GM06990 (cell line): ENCODE measurements around the gene PFKP.

Experiments used
- DNase-seq: peaks from one replicate; pipeline ENCODE4 v3.0.0-alpha.2; 2011; ENCODE audit not compliant: insufficient read length; ENCODE audit errors: extremely low read depth
- H3K27me3 ChIP-seq: replicated peaks from 2 replicates; pipeline ENCODE4 v1.6.0; 2011; ENCODE audit warnings: low read length; ENCODE audit not compliant: control insufficient read depth, insufficient read depth
- H3K36me3 ChIP-seq: 2 replicates; pipeline ENCODE4 v1.5.1; 2011; ENCODE audit warnings: low read length; ENCODE audit not compliant: control insufficient read depth, insufficient read depth
- H3K4me3 ChIP-seq: replicated peaks from 2 replicates; pipeline ENCODE4 v1.5.1; 2011; ENCODE audit warnings: low read depth, mild to moderate bottlenecking, control low read depth, low read length
- CTCF ChIP-seq: IDR thresholded peaks from 2 replicates; pipeline ENCODE4 v1.5.1; 2011; ENCODE audit warnings: low read length, control low read depth, mild to moderate bottlenecking, inconsistent platforms; ENCODE audit not compliant: insufficient read depth, poor library complexity, severe bottlenecking

PFKP gene

DNA sequence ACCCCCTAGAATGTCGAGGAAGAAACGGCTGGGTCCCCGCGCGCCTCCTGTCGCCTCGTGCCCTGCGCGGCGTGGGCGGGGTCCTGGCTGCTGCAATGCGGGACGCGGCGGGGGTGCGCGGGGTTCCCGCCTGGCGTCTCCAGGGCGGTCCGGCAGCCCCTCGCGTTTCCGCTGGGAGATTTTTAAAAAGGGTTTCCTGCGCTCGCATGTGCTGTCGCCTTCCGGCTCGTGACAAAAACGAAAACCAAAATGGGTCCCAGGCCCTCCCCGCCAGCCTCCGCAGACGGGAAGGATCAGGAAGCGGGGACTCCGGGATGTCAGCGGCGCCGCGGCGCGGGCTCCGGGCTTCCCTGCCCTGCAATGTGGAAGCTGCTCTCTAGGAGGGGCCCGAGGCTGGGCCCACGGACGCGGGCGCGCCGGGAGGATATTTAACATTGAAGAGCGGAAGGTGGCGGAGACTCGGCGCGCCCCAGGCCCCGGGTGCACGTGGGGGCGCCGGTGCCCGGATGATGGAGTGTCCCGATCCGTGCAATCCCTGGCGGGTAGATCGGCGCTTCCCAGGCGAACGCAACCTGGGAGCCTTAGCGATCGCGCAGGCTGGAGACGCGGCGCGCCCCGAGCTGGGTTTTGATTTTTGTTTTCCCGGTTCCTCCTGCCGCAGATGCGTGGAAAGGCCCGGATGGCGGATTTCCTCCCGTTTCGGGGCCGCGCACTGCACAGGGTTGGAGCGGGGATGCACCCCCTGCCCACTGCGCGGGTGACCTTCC is 1.0 kb downstream of the PFKP start:
- peak; percentile 12 for TF ChIP-seq CTCF
- H3K4me3 ChIP-seq = peak overlapping the region; percentile 94
- peaks cover 4% of the 10 kb centered on the region for H3K36me3 ChIP-seq
- H3K27me3 ChIP-seq = no peaks in the 10 kb centered on the region; the same call in 1 of the 2 replicates
- DNase-seq = peak; percentile 77

DNA sequence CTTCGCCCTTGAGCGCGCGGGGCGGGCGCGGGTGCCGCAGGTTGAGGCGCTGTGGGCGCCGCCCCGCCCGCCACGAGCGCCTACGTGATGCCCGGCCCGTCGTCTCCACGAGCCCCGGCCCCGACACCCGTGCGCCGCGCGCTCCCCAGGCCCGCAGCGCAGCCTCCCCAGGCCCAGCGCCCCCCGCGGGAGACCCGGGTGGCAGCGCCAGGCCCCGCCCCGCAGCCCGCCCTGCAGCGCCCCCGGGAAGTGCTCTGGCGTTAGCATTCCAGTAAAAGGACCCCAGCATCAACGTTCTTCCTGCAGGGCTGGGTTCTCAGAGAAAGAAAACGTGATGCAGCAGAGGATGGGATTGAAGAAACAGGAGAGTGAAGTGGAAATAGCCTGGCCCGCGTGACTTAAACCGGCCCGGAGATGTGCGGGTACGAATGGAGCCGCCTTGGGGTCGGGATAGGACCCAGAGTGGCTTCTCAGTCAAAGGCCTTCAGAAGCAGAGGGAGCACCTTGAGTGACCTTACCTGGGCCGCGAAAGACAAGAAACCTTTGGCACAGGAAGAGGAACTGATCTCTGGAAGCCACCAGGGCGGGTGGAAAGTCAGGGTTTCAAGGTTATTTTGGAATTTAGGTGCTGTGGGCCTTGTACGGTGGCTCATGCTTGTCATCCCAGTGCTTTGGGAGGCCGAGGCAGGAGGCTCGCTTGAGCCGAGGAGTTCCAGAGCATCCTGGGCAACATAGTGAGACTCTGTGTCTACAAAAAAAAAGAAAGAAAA is 1.8 kb downstream of the PFKP start:
- peak overlapping the region; percentile 94 for H3K4me3 ChIP-seq
- DNase-seq = peak; percentile 49
- H3K27me3 ChIP-seq = no peaks in the 10 kb centered on the region
- peaks cover 6% of the 10 kb centered on the region for H3K36me3 ChIP-seq
- no peak for TF ChIP-seq CTCF

- DNase-seq = no peak
- no peak for TF ChIP-seq CTCF
- H3K27me3 ChIP-seq = no peaks in the 10 kb centered on the region
- H3K4me3 ChIP-seq = no peak overlapping the region
- peaks cover 6% of the 10 kb centered on the region for H3K36me3 ChIP-seq
Measured at GRCh38 chr10:3069876-3070275, 2.5 kb downstream of the PFKP start.

DNA sequence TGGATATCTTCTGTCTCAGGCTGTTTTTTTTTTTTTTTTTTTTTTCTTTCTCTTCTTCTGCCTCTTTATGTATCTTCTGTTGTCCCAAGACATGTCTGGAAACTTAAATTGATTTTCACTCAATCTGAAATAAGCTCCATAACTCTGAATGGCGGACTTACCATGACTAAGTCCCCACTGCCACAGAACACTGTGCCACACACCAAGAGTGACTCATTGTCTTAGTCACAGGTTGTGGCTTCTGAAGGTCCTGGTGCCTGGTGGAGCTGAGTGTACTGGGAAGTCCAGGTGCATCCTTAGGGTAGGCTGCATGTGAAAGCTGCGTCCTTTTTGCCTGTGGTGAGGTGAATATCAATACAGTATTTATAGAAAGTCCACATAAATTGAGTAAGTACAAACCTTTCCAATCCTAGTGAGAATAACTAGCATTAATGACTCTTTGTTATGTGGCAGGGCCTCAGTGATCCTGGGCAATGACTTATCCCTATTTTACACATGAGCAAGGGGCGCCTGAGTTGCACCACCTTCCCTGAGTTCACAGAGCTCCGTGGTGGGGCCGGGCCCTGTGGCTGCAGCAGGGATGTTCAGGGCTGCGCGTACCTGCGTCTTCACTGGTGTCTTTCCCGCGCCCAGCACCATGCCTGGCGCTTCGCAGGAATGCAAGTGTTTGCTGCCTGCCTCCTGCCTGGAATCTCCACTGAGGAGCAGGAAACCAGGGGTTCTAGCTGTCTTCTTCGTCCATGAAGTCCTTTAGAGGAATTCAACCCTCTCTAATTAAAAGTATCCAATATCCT is 4.3 kb downstream of the PFKP start:
- Histone ChIP-seq H3K27me3 (no peaks in the 10 kb centered on the region), H3K4me3 (no peak overlapping the region), H3K36me3 (peaks cover 9% of the 10 kb centered on the region)
- no peak for DNase-seq
- no peak for TF ChIP-seq CTCF

- DNase-seq = no peak
- TF ChIP-seq CTCF = no peak
- Histone ChIP-seq H3K4me3 (no peak overlapping the region), H3K27me3 (no peaks in the 10 kb centered on the region), H3K36me3 (peaks cover 11% of the 10 kb centered on the region)
Measured at GRCh38 chr10:3072641-3073360, 5.5 kb downstream of the PFKP start.
